ENCODE data around the gene ZCCHC24. TPM values are rescaled to one million over a fixed set of nuclear protein-coding genes. Genes with fewer than 3 reads are reported as not detected.
"Not testable (repeated sequence)": the region's sequence is repeated elsewhere in the genome, so short reads cannot be mapped to it uniquely, and the experiment has no call there.

The ZCCHC24 gene
- total RNA-seq, 1 donor from 2014 or later = 1.3 TPM

- intact Hi-C loops (cut with micrococcal nuclease) = no loop called here
- POLR2A ChIA-PET = interaction anchor here (2.0 kb wide), 1 partner anchor 12 kb away, joined by 7 read pairs; the partner anchor contains the start of gene PPIF
- no peak for TF ChIP-seq CTCF (IDR thresholded peaks at IDR 0.05)
- Mint-ChIP-seq H3K27me3 (no peaks in the 10 kb centered on the region), H3K9me3 (no peaks in the 10 kb centered on the region), H3K4me1 (peaks cover 20% of the 10 kb centered on the region), H3K27ac (no peak overlapping the region), H3K4me3 (no peak overlapping the region), H3K36me3 (ENCODE audit: low read depth) (no peaks in the 10 kb centered on the region)
- CTCF ChIA-PET = no interaction called here
- no peak for ATAC-seq (ENCODE audit: low read depth)
- no peak for DNase-seq
Observed at GRCh38 chr10:79335470-79336235, 109.8 kb downstream of the ZCCHC24 start.

- peaks cover 20% of the 10 kb centered on the region for H3K4me1 Mint-ChIP-seq
- no peak overlapping the region for H3K27ac Mint-ChIP-seq
- ChIA-PET POLR2A (interaction anchor here (0.9 to 2.3 kb wide), 3 partner anchors 13 to 93 kb away, joined by 3 to 7 read pairs (median 6); partner anchors contain the start of gene PPIF), CTCF (no interaction called here)
- DNase-seq = no peak
- ATAC-seq (ENCODE audit: low read depth) = no peak
- TF ChIP-seq CTCF (IDR thresholded peaks at IDR 0.05) = no peak
- no peaks in the 10 kb centered on the region for H3K36me3 Mint-ChIP-seq (ENCODE audit: low read depth)
- no peak overlapping the region for H3K4me3 Mint-ChIP-seq
- no peaks in the 10 kb centered on the region for H3K27me3 Mint-ChIP-seq
- intact Hi-C loops (cut with micrococcal nuclease) = no loop called here
- no peaks in the 10 kb centered on the region for H3K9me3 Mint-ChIP-seq
Observed at GRCh38 chr10:79335094-79335469, 110.3 kb downstream of the ZCCHC24 start.

GRCh38 chr10:79334573-79334972, 110.9 kb downstream of the ZCCHC24 start:
- no peak for DNase-seq
- ATAC-seq (ENCODE audit: low read depth) = no peak
- Mint-ChIP-seq H3K4me3 (no peak overlapping the region), H3K36me3 (ENCODE audit: low read depth) (no peaks in the 10 kb centered on the region), H3K9me3 (no peaks in the 10 kb centered on the region), H3K27me3 (no peaks in the 10 kb centered on the region), H3K27ac (peak overlapping the region; percentile 8), H3K4me1 (peaks cover 21% of the 10 kb centered on the region)
- no peak for TF ChIP-seq CTCF (IDR thresholded peaks at IDR 0.05)
- intact Hi-C loops (cut with micrococcal nuclease) = loop anchor here (5.0 kb wide), 2 partner anchors 267 to 1032 kb away; partner anchors contain the start of gene ZMIZ1
- ChIA-PET CTCF (no interaction called here), POLR2A (interaction anchor here (0.9 to 2.3 kb wide), 3 partner anchors 13 to 93 kb away, joined by 3 to 7 read pairs (median 6); partner anchors contain the start of gene PPIF)

GRCh38 chr10:79333513-79333912, 111.9 kb downstream of the ZCCHC24 start:
- ATAC-seq (ENCODE audit: low read depth) (no peak), DNase-seq (no peak)
- no peak for TF ChIP-seq CTCF (IDR thresholded peaks at IDR 0.05)
- Mint-ChIP-seq H3K4me1 (peaks cover 24% of the 10 kb centered on the region), H3K36me3 (ENCODE audit: low read depth) (no peaks in the 10 kb centered on the region), H3K9me3 (no peaks in the 10 kb centered on the region), H3K27me3 (no peaks in the 10 kb centered on the region), H3K27ac (no peak overlapping the region), H3K4me3 (no peak overlapping the region)
- intact Hi-C loops (cut with micrococcal nuclease) = loop anchor here (5.0 kb wide), 2 partner anchors 266 to 1031 kb away; partner anchors contain the start of gene ZMIZ1
- ChIA-PET POLR2A (interaction anchor here (2.3 to 3.2 kb wide), 2 partner anchors 15 to 16 kb away, joined by 6 to 15 read pairs; no protein-coding TSS in a partner anchor), CTCF (interaction anchor here (1.2 kb wide), 1 partner anchor 11 kb away, joined by 3 read pairs; no protein-coding TSS in a partner anchor)

GRCh38 chr10:79332610-79333315, 112.7 kb downstream of the ZCCHC24 start:
- H3K36me3 Mint-ChIP-seq (ENCODE audit: low read depth); H3K27ac Mint-ChIP-seq; DNase-seq; H3K27me3 Mint-ChIP-seq; ATAC-seq (ENCODE audit: low read depth); H3K9me3 Mint-ChIP-seq; H3K4me3 Mint-ChIP-seq: not testable (repeated sequence)
- ChIA-PET CTCF (interaction anchor here (1.2 kb wide), 1 partner anchor 12 kb away, joined by 3 read pairs; no protein-coding TSS in a partner anchor), POLR2A (interaction anchor here (2.3 to 3.2 kb wide), 2 partner anchors 16 kb away, joined by 6 to 15 read pairs; no protein-coding TSS in a partner anchor)
- H3K4me1 Mint-ChIP-seq = peaks cover 24% of the 10 kb centered on the region
- intact Hi-C loops (cut with micrococcal nuclease) = loop anchor here (5.0 kb wide), 2 partner anchors 265 to 1030 kb away; partner anchors contain the start of gene ZMIZ1

Other genes with a start within 250 kb of the ZCCHC24 start
- gene PPIF, start 98.2 kb downstream of the ZCCHC24 start, total RNA-seq = 68.2 and 72.5 TPM in 2 replicates
- gene EIF5AL1, start 66.9 kb upstream of the ZCCHC24 start, total RNA-seq = 1.4 and 2.1 TPM in 2 replicates
- not detected in 2 replicates for gene SFTPA2, start 114.8 kb upstream of the ZCCHC24 start, total RNA-seq
- gene SFTPA1, start 165.3 kb upstream of the ZCCHC24 start, total RNA-seq = not detected in 2 replicates